CD4-positive, alpha-beta T cell treated with Interleukin-4 for 1 hour (primary cell): ENCODE measurements around the gene ZNF620.
A peak's percentile ranks its signal among the peaks of the same experiment; 100 is the strongest.
"Not testable (repeated sequence)": the region's sequence is repeated elsewhere in the genome, so short reads cannot be mapped to it uniquely, and the experiment has no call there.

ENCODE experiments used
- DNase-seq, 2 donors: peaks; one replicate each; pipeline ENCODE4 v3.0.0-alpha.2; 2020 to 2022

ZNF620 gene

GRCh38 chr3:40504636-40505430, 1.0 kb upstream of the ZNF620 start:
- DNase-seq: no peak

DNA sequence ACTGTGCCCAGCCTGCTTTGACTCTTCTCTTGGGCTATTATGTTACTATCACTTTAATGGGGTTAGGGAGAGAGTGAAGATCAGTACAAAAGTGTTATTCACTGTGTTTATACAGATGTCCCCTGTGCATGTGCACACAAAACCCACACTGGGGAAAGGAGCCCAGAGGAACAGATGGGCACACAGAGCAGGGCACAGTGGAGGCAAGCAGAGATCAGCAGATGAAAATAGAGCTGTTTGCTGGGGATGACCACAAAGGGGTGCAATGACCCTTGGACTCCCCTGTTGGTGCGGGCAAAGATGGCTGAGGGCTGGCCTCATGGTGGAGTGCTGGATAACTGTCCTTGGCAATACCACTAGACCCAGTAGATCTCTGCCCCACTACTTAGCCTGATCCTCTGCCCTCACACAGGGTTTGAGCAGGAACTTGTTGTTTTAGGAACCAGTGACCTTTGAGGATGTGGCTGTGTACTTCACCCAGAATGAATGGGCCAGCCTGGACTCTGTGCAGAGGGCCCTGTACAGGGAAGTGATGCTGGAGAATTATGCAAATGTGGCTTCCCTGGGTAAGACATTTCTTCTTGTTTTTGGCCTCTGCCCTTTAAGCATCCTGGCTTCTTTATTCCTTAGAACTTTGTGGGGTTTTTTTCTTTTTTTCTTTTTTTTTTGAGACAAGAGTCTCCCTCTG, 5.3 kb downstream of the ZNF620 start:
- no peak for DNase-seq

- no peak for DNase-seq
Measured at GRCh38 chr3:40516201-40516600, 10.4 kb downstream of the ZNF620 start.

GRCh38 chr3:40518067-40518466, 12.2 kb downstream of the ZNF620 start:
- DNase-seq: no peak

DNA sequence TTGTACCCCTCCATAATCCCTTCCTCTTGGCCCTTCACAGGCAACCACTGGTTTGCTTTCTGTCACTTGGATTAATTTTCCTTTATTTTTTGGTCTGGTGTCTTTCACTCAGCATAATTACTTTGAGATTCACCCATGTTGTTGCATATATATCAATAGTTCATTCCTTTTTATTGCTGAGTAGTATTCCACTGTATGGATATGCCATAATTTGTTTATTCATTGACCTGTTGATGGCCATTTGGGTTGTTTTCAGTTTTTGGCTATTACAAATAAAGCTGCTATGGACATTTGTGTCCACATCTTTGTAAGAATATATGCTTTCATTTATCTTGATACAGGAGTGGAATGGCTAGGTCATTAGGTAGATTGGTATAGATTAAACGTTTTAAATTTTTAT, 13.0 kb downstream of the ZNF620 start:
- no peak for DNase-seq

DNA sequence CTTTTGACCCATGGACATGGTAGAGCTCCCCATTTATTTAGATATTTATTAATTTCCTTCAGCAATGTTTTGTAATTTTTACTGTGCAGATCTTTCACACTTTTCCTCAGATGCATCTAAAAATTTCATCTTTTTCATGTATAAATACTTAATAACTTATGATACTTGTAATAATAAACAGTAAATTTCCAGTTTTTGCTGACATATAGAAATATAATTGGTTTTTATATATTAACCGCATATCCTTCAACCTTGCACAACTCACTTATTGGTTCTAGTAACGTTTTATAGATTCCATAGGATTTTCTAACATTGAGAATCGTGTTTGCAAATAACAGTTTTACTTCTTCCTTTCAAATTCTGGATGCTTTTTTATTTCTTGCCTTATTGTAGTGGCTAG, 15.4 kb downstream of the ZNF620 start:
- no peak for DNase-seq

- DNase-seq: no peak
Measured at GRCh38 chr3:40523781-40524180, 17.9 kb downstream of the ZNF620 start.

DNA sequence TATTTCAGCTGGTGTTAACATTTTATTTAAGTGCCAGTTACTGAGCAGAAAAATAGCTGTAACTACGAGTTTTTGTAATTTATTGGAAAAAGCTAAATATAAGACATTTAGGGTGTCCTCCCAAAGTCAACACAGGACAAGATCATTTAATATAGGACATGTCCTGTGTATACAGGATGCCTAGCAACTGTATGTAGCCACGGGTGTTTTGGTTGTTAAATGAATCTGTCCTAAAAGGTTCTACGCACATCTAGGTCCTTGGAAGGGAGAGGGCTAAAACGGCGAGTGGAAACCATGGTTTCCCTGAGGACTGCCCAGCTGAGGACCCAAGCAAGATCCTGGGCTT, 18.4 kb downstream of the ZNF620 start:
- no peak for DNase-seq

- peak; percentile 86 to 87 for DNase-seq
Measured at GRCh38 chr3:40524568-40525285, 18.9 kb downstream of the ZNF620 start, which contains the start of gene ZNF621. TSS of gene ZNF621 (plus strand) at chr3:40524960. CDS start at chr3:40525841, 881 bp downstream.

GRCh38 chr3:40528426-40528825, 22.6 kb downstream of the ZNF620 start:
- no peak for DNase-seq

DNA sequence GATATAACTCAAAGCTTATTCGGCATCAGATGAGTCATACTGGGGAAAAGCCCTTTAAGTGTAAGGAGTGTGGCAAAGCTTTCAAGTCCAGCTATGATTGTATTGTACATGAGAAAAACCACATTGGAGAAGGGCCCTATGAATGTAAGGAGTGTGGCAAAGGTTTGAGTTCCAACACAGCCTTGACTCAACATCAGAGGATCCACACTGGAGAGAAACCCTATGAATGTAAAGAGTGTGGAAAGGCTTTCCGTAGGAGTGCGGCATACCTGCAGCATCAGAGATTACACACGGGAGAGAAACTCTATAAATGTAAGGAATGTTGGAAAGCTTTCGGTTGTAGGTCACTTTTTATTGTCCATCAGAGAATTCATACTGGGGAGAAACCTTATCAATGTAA, 26.4 kb downstream of the ZNF620 start:
- no peak for DNase-seq

DNA sequence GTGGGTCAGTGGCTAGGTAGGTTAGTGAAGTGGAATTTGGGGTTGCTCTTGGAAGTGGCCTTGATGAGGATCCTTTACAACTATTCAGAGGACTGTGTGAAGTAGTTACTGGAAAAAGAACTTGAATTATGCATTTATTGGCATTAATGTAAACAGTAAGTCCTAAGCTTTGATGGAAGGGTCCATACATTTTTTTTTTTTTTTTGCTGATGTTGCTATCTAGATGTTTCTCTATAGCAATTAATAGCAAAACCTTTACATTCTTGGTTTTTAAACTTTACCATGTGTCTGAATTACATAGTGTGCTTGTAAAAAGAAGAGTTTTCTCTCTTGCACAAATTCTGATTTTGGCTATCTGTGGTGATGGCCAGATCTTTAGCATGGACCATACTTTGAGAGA, 28.4 kb downstream of the ZNF620 start:
- no peak for DNase-seq

GRCh38 chr3:40546816-40547215, 41.0 kb downstream of the ZNF620 start:
- no peak for DNase-seq

DNA sequence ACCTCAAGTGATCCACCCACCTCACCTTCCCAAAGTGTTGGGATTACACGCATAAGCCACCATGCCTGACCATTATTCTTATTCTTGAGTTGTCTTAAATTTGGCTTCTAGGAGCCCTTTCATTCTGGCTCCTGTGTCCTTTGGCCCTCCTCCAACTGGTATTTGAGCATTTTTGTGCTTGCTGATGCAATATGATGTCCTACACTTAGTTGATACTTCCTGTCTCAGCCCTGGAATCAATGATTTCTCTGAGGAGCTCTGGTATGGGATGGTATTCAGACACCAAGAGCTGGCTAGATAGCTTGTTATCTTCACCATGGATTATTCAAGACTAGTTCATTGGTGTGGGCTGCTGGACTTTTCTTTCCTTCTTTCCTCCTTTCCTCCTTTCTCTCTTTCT, 44.3 kb downstream of the ZNF620 start:
- DNase-seq: no peak

GRCh38 chr3:40557575-40558161, 51.8 kb downstream of the ZNF620 start:
- DNase-seq: no peak

DNA sequence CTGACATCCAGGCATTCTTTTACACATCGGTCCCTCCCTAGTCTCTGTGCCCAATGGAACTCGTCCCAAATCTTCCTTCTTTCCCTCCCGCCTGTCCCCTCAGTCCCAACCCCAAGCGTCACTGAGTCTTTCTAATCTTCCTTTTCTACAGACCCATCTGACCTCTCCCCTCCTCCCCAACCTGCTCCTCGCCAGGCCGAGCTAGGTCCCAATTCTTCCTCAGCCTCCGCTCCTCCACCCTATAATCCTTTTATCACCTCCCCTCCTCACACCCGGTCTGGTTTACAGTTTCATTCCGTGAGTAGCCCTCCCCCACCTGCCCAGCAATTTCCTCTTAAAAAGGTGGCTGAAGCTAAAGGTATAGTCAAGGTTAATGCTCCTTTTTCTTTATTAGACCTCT, 56.6 kb downstream of the ZNF620 start:
- not testable (repeated sequence) for DNase-seq

DNA sequence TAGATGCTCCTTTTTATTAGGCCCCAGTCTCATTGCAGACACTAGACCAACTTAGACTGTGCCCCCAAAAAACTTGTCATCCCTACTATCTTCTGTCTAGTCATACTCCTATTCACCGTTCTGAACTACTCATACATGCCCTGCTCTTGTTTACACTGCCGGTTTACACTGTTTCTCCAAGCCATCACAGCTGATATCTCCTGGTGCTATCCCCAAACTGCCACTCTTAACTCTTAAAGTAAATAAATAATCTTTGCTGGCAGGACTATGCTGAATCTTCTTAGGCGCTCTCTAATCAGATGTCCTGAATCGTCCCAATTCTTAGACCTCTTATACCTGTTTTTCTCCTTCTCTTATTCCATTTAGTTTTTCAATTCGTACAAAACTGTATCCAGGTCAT, 59.8 kb downstream of the ZNF620 start:
- not testable (repeated sequence) for DNase-seq

DNA sequence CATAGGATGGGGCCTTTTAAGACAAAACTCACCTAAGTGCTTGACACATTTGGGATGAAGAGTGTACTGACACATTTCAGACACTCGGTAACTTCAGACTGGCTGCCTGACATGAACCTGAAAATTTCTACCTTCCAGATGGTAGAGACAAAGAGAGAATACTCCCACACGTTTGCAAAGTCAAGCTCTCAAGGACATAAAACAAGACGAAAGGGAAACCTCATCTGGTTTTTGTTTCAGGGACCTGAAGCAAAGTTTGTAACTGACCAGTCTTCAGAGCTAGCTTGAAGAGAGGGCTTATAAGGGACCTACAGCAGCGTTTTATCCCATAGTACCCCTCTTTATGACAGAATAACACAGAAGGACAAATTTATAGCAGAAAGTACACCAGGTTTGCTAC, 60.9 kb downstream of the ZNF620 start:
- DNase-seq: no peak
